HL-60 (cell line): ENCODE results near the gene TCAIM.

Source experiments
- CTCF ChIP-seq: IDR thresholded peaks from one replicate; pipeline ENCODE4 v1.5.1; 2011; ENCODE audit warnings: low read length, control low read depth, inconsistent platforms; ENCODE audit not compliant: insufficient read depth
- GABPA ChIP-seq: IDR thresholded peaks from 2 replicates; pipeline ENCODE4 v1.6.1; 2012; ENCODE audit warnings: low read depth
- POLR2AphosphoS5 ChIP-seq: IDR thresholded peaks from 2 replicates; pipeline ENCODE4 v1.6.1; 2012; ENCODE audit warnings: low read depth
- REST ChIP-seq: IDR thresholded peaks from 2 replicates; pipeline ENCODE4 v1.6.1; 2012; ENCODE audit warnings: low read depth; ENCODE audit not compliant: insufficient replicate concordance

GRCh38 chr3:44363591-44363990 is 25.0 kb downstream of the TCAIM start:
- no peak for TF ChIP-seq POLR2AphosphoS5
- no peak for TF ChIP-seq CTCF
- TF ChIP-seq GABPA, result no peak
- no peak for TF ChIP-seq REST
